ENCODE results near the gene ITGA2. TPM values are rescaled to one million over a fixed set of nuclear protein-coding genes. Genes with fewer than 3 reads are reported as not detected.

ITGA2 gene
- polyA plus RNA-seq, 1 donor from 2014 or later, result 0.20 TPM

- no peak for TF ChIP-seq EP300 (conservative IDR thresholded peaks at IDR 0.05; ENCODE audit: poor library complexity, severe bottlenecking)
- no peak for TF ChIP-seq RAD21 (conservative IDR thresholded peaks at IDR 0.05)
- TF ChIP-seq REST (IDR thresholded peaks at IDR 0.05; ENCODE audit: borderline replicate concordance), result no peak
- no peak for TF ChIP-seq POLR2AphosphoS5 (IDR thresholded peaks at IDR 0.05)
- no peak overlapping the region for H2AFZ ChIP-seq (ENCODE audit: low read depth, low read length)
- H3K9me2 ChIP-seq (ENCODE audit: insufficient read depth, low read length), result no peaks in the 10 kb centered on the region
- no peak overlapping the region for H3K9ac ChIP-seq (ENCODE audit: low read length)
- no peak overlapping the region for H3K27ac ChIP-seq (ENCODE audit: low read length)
- no peak overlapping the region for H3K4me3 ChIP-seq (ENCODE audit: low read length)
- H3K36me3 ChIP-seq (ENCODE audit: insufficient read depth, low read length), result no peaks in the 10 kb centered on the region
- no peak overlapping the region for H3K4me2 ChIP-seq (ENCODE audit: low read length)
- H3K9me3 ChIP-seq (ENCODE audit: low read length), result no peaks in the 10 kb centered on the region
- peaks cover 6% of the 10 kb centered on the region for H3F3A ChIP-seq (ENCODE audit: insufficient read depth, low read length, poor library complexity, severe bottlenecking)
- H3K79me2 ChIP-seq (replicated peaks; ENCODE audit: insufficient read depth, low read length), result peaks cover 11% of the 10 kb centered on the region
- no peaks in the 10 kb centered on the region for H4K20me1 ChIP-seq (ENCODE audit: insufficient read depth)
- H3K27me3 ChIP-seq (ENCODE audit: insufficient read depth, low read depth, low read length), result peaks cover 28% of the 10 kb centered on the region
Measured at GRCh38 chr5:52993367-52993766, 4.2 kb downstream of the ITGA2 start.

GRCh38 chr5:52994266-52994665 is 5.1 kb downstream of the ITGA2 start:
- peaks cover 19% of the 10 kb centered on the region for H3K27me3 ChIP-seq (ENCODE audit: insufficient read depth, low read depth, low read length)
- H3K4me3 ChIP-seq (ENCODE audit: low read length), result no peak overlapping the region
- no peaks in the 10 kb centered on the region for H4K20me1 ChIP-seq (ENCODE audit: insufficient read depth)
- peaks cover 6% of the 10 kb centered on the region for H3F3A ChIP-seq (ENCODE audit: insufficient read depth, low read length, poor library complexity, severe bottlenecking)
- H3K9me2 ChIP-seq (ENCODE audit: insufficient read depth, low read length), result no peaks in the 10 kb centered on the region
- no peak overlapping the region for H3K4me2 ChIP-seq (ENCODE audit: low read length)
- no peaks in the 10 kb centered on the region for H3K9me3 ChIP-seq (ENCODE audit: low read length)
- peaks cover 11% of the 10 kb centered on the region for H3K79me2 ChIP-seq (replicated peaks; ENCODE audit: insufficient read depth, low read length)
- no peak for TF ChIP-seq RAD21 (conservative IDR thresholded peaks at IDR 0.05)
- TF ChIP-seq EZH2 (IDR thresholded peaks at IDR 0.05; ENCODE audit: borderline replicate concordance, insufficient read depth, low read length, poor library complexity, severe bottlenecking), result no peak
- TF ChIP-seq CTCF (IDR thresholded peaks at IDR 0.05; ENCODE audit: poor library complexity, severe bottlenecking), result no peak
- TF ChIP-seq MXI1 (conservative IDR thresholded peaks at IDR 0.05; ENCODE audit: poor library complexity, severe bottlenecking), result no peak
- TF ChIP-seq EP300 (conservative IDR thresholded peaks at IDR 0.05; ENCODE audit: poor library complexity, severe bottlenecking), result no peak
- TF ChIP-seq REST (IDR thresholded peaks at IDR 0.05; ENCODE audit: borderline replicate concordance), result no peak
- no peak for TF ChIP-seq TAF1 (IDR thresholded peaks at IDR 0.05; ENCODE audit: low read depth)
- no peak for TF ChIP-seq POLR2AphosphoS5 (IDR thresholded peaks at IDR 0.05)
- TF ChIP-seq SMC3 (conservative IDR thresholded peaks at IDR 0.05; ENCODE audit: poor library complexity), result no peak
- H3K36me3 ChIP-seq (ENCODE audit: insufficient read depth, low read length), result no peaks in the 10 kb centered on the region
- no peak overlapping the region for H3K27ac ChIP-seq (ENCODE audit: low read length)
- H3K9ac ChIP-seq (ENCODE audit: low read length), result no peak overlapping the region
- H2AFZ ChIP-seq (ENCODE audit: low read depth, low read length), result no peak overlapping the region
